Activated CD4-positive, alpha-beta memory T cell treated with anti-CD3 and anti-CD28 coated beads for 36 hours (primary cell): Measurements from ENCODE around the gene ZNF587. TPM values are rescaled to one million over a fixed set of nuclear protein-coding genes. Genes with fewer than 3 reads are reported as not detected.
A peak's percentile ranks its signal among the peaks of the same experiment; 100 is the strongest.
"Not testable (repeated sequence)": the region's sequence is repeated elsewhere in the genome, so short reads cannot be mapped to it uniquely, and the experiment has no call there.

ENCODE experiments used
- CTCF ChIA-PET: fragments of 350-600 bp; sonication (Branson Sonifier 250); formaldehyde crosslinking; loops from one replicate; lab custom pipeline; 2021; ENCODE audit warnings: antibody characterized with exemption, inconsistent platforms; lab: Charles Lee
- POLR2A ChIA-PET: fragments of 350-600 bp; sonication (Branson Sonifier 250); formaldehyde crosslinking; loops from one replicate; lab custom pipeline; 2021; ENCODE audit warnings: antibody characterized with exemption; lab: Charles Lee
- DNase-seq: peaks from one replicate; pipeline ENCODE4 v3.0.0-alpha.2; 2020
- H3K27ac Mint-ChIP-seq: one replicate; pipeline ENCODE4 v1.8.0; 2021; ENCODE audit warnings: mixed read lengths
- H3K27me3 Mint-ChIP-seq: one replicate; pipeline ENCODE4 v1.8.0; 2021; ENCODE audit warnings: mixed read lengths
- H3K36me3 Mint-ChIP-seq: one replicate; pipeline ENCODE4 v1.8.0; 2021; ENCODE audit warnings: mixed read lengths
- H3K4me1 Mint-ChIP-seq: one replicate; pipeline ENCODE4 v1.8.0; 2021; ENCODE audit warnings: low read depth, mixed read lengths
- H3K4me3 Mint-ChIP-seq: one replicate; pipeline ENCODE4 v1.8.0; 2021; ENCODE audit warnings: mild to moderate bottlenecking, mixed read lengths
- H3K9me3 Mint-ChIP-seq: one replicate; pipeline ENCODE4 v1.8.0; 2021; ENCODE audit warnings: mixed read lengths
- intact Hi-C: fragments of 100-400 bp; cut with micrococcal nuclease; formaldehyde crosslinking; loops from one replicate; pipeline ENCODE4 v1.15.1; 2023
- total RNA-seq, 2 experiments: library from RNA; stranded (reverse); gene quantifications; one replicate each; pipeline ENCODE4 v1.2.3, GENCODE V29; 2021

ZNF587 gene
- total RNA-seq, 2 experiments from 2014 or later = 20.9 to 23.9 TPM

DNA sequence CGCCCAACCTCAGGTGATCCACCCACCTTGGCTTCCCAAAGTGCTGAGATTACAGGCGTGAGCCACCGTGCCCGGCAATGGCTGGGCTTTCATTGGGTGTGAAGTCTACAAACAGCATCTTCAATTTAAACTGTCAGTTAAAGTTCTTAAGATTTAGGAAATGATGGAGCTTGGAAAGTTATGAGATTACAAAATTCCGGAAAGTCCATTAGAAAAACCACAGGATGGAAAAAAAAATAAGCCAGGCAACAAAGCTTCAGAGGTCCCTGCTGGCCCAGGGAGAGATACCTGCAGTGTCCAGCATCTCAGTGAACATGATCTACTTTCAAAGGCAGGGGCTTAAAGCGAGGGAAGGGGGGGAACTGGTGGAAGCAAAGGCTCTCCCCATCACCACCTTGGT is 24.1 kb upstream of the ZNF587 start:
- Mint-ChIP-seq H3K27me3 (no peaks in the 10 kb centered on the region), H3K9me3 (peaks cover 2% of the 10 kb centered on the region), H3K36me3 (peaks cover 49% of the 10 kb centered on the region), H3K4me3 (no peak overlapping the region), H3K27ac (no peak overlapping the region), H3K4me1 (peaks cover 43% of the 10 kb centered on the region)
- no peak for DNase-seq
- CTCF ChIA-PET = no interaction called here
- intact Hi-C loops = no loop called here
- POLR2A ChIA-PET = no interaction called here

DNA sequence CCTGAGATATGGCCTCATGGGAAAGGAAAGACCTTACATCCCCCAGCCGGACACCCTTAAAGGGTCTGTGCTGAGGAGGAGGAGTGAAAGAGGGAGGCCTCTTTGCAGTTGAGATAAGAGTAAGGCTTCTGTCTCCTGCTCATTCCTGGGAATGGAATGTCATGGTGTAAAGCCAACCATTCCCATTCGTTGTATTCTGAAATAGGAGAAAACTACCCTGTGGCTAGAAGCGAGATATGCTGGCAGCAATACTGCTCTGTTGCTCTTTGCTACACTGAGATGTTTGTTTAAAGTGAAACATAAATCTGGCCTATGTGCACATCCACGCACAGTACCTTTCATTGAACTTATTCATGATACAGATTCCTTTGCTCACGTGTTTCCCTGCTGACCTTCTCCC is 20.3 kb upstream of the ZNF587 start:
- Mint-ChIP-seq H3K36me3 (peaks cover 32% of the 10 kb centered on the region), H3K27ac (no peak overlapping the region), H3K27me3 (no peaks in the 10 kb centered on the region), H3K9me3 (peaks cover 2% of the 10 kb centered on the region), H3K4me1 (peaks cover 23% of the 10 kb centered on the region), H3K4me3 (no peak overlapping the region)
- CTCF ChIA-PET = interaction anchor here (0.7 to 1.3 kb wide), 2 partner anchors 9 to 21 kb away, joined by 3 read pairs; no protein-coding TSS in a partner anchor
- POLR2A ChIA-PET = no interaction called here
- intact Hi-C loops = no loop called here
- DNase-seq = no peak

DNA sequence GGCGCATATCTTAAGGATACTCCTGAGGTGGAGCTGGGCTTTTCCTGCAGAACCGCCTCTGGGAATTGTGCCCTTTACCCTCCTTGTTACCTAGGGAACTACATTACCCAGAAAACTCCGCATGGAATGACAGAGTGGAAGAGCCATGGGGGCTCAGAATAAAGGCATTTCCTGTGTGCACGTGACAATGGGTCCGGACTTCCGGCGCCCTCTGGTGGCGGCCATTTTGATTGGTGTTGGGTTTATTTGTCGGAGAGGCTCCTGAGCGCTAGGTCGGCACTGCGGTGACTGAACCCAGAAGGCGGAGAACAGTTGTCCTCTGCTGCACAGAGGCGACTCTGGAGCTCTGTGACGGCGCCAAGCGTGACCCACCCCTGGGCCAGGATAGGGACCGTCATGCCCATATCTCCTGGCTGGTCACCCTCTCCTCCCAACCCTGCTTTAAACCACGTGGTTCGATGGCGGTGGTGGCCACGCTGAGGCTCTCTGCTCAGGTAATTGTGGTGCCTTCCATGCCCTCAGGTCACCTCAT is 19.5 kb upstream of the ZNF587 start, which contains the start of gene ZNF587B:
Gene ZNF587B (plus strand): TSS at position 229 of the 532 bp plus-strand sequence. CDS start 230 bp downstream, at position 459.
- Mint-ChIP-seq H3K36me3 (peaks cover 28% of the 10 kb centered on the region), H3K4me1 (peaks cover 19% of the 10 kb centered on the region), H3K27ac (no peak within 1 kb of the TSS), H3K4me3 (no peak within 1 kb of the TSS), H3K9me3 (peaks cover 2% of the 10 kb centered on the region), H3K27me3 (no peaks in the 10 kb centered on the region)
- ChIA-PET CTCF (interaction anchor here (0.7 to 1.3 kb wide), 2 partner anchors 10 to 20 kb away, joined by 3 read pairs; no protein-coding TSS in a partner anchor), POLR2A (no interaction called here)
- peak; percentile 51 for DNase-seq
- intact Hi-C loops = no loop called here

DNA sequence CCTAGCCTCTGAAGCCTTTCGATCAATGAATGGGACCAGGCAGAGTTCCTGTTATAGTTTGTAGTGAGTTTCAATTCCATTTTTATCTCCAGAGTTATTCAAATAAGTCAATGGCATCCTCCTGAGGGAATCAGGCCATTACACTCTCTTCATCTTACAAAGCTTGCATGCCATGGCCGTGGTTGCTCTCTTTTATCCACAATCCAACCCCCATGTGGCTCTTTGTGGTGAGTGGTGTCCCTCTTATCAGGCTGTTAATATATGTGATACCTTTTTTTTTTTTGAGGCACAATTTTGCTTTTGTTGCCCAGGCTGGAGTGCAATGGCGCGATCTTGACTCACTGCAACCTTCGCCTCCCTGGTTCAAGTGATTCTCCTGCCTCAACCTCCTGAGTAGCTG is 12.7 kb upstream of the ZNF587 start:
- H3K27me3 Mint-ChIP-seq, H3K27ac Mint-ChIP-seq, CTCF ChIA-PET, POLR2A ChIA-PET, DNase-seq, H3K4me3 Mint-ChIP-seq, H3K9me3 Mint-ChIP-seq, intact Hi-C loops: not testable (repeated sequence)
- Mint-ChIP-seq H3K4me1 (peaks cover 16% of the 10 kb centered on the region), H3K36me3 (peaks cover 26% of the 10 kb centered on the region)

DNA sequence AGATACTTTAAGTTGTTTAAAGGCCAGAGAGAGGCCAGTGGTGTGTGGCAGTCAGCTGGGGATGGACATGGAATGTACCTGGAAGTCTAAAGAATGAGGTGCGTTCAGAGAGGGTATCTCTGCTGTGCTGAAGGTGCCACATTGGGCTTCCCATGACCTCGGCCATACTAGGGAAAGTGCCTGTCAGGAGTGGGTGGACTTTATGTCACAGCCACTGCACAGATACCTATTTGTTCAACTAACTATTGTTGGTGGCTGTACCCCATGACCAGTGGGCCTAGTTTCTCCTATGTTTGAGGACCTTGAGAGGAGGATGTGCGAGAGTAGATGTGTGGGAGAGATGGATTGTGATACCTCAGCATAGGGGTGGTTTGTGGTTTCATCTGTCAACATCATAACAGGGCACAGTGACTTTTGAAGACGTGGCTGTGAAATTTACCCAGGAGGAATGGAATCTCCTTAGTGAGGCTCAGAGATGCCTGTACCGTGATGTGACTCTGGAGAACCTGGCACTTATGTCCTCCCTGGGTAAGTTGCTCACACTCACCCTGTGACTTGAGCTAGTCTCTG is 11.0 kb upstream of the ZNF587 start:
- CTCF ChIA-PET, H3K9me3 Mint-ChIP-seq, intact Hi-C loops, H3K27me3 Mint-ChIP-seq, DNase-seq, POLR2A ChIA-PET, H3K4me3 Mint-ChIP-seq: not testable (repeated sequence)
- peaks cover 37% of the 10 kb centered on the region for H3K36me3 Mint-ChIP-seq
- H3K27ac Mint-ChIP-seq = peak overlapping the region; percentile 26
- H3K4me1 Mint-ChIP-seq = peaks cover 11% of the 10 kb centered on the region

DNA sequence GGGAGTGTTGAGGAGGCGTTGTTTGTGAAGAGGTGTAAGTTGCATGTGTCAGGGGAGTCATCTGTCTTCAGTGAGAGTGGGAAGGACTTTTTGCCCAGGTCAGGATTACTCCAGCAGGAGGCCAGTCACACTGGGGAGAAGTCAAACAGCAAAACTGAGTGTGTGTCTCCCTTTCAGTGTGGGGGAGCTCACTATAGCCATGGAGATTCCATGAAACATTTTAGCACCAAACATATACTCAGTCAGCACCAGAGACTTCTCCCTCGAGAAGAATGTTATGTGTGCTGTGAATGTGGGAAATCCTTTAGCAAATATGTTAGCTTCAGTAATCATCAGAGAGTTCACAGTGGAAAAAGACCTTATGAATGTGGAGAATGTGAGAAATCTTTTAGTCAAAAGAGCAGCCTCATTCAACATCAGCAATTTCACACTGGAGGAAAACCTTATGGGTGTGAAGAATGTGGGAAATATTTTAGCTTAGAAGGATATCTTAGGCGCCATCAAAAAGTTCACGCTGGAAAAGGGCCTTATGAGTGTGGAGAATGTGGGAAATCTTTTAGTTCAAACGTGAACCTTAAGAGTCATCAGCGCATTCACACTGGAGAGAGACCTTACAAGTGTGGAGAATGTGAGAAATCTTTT is 8.4 kb upstream of the ZNF587 start:
- Mint-ChIP-seq H3K36me3 (peaks cover 50% of the 10 kb centered on the region), H3K4me1 (peaks cover 11% of the 10 kb centered on the region), H3K27me3 (no peaks in the 10 kb centered on the region), H3K27ac (no peak overlapping the region), H3K4me3 (no peak overlapping the region), H3K9me3 (no peaks in the 10 kb centered on the region)
- CTCF ChIA-PET = no interaction called here
- intact Hi-C loops = no loop called here
- POLR2A ChIA-PET = no interaction called here
- DNase-seq = no peak

DNA sequence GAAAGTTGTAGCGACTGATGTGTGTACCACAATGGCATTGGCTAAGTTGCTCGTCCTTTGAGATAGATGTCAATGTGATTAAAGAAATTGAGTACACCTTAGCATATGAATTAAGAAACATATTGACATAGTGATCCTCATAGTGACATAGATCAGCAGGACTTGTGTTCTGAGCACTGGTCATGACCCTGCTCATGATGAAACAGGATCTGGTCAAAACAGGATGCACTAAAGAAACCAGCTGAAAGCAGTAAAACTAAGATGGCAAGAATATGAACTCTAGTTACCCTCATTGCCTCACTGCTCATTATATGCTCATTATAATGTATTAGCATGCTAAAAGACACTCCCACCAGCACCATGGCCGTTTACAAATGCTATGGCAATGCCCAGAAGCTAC is 2.5 kb upstream of the ZNF587 start:
- peaks cover 45% of the 10 kb centered on the region for H3K36me3 Mint-ChIP-seq
- H3K27me3 Mint-ChIP-seq, POLR2A ChIA-PET, H3K4me3 Mint-ChIP-seq, H3K27ac Mint-ChIP-seq, DNase-seq, H3K9me3 Mint-ChIP-seq, CTCF ChIA-PET: not testable (repeated sequence)
- intact Hi-C loops = loop anchor here (5.0 kb wide), 1 partner anchor 35 kb away; the partner anchor contains the start of gene ZNF552
- peaks cover 19% of the 10 kb centered on the region for H3K4me1 Mint-ChIP-seq

DNA sequence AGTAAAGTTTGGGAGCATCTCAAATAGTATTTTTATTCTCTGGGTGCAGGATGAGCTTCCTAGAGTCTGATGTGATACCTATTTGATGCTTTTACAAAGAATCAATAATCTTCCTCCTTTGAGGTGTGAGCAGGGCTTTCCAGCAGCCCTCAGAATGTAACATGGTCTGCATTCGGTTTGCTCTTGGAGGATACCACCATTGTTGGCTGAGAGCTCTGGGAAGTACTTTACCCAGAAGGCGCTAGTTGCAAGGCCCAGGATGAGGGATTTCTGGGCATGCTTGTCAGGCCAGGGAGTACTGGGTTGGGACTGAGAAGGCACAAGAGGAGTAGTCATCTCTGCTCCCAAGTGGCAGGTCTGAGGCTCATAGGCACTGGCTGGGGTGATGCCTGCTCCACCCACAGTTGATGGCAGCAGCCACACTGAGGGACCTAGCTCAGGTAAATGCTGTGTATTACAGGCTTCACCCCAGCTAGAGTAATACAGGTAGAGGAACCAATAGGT is 445 bp upstream of the ZNF587 start:
- Mint-ChIP-seq H3K4me3 (peak overlapping the region; percentile 89), H3K4me1 (peaks cover 19% of the 10 kb centered on the region), H3K36me3 (peaks cover 51% of the 10 kb centered on the region), H3K27ac (peak overlapping the region; percentile 90), H3K9me3 (peaks cover 10% of the 10 kb centered on the region)
- POLR2A ChIA-PET = interaction anchor here (0.6 to 1.5 kb wide), 3 partner anchors 30 to 155 kb away, joined by 3 to 4 read pairs (median 3); no protein-coding TSS in a partner anchor
- CTCF ChIA-PET, H3K27me3 Mint-ChIP-seq, DNase-seq: not testable (repeated sequence)
- intact Hi-C loops = loop anchor here (5.0 kb wide), 1 partner anchor 37 kb away; the partner anchor contains the start of gene ZNF552

DNA sequence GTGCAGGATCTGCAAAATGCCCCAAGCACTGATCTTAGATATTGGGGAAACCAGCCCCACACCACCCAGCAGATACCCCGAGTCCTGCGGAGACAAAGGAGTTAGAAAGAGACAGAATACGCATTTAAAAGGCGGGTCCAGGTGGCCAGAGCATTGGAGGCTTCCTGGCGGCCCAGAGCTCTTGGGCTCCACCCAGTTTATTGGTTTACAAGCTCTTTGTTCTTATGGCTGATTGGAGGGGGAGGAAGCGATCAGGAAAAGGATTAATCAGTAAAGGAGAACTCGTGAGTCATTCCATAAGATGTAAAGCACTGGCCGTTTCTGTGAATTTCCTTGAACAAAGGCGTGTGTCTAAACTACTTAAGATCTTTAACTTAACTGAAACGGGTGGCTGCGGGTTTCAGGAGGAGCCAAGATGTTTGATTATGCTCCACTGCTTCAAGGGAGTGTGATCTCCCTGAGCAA is 926 bp downstream of the ZNF587 start:
- peak; percentile 51 for DNase-seq
- no peaks in the 10 kb centered on the region for H3K27me3 Mint-ChIP-seq
- peaks cover 51% of the 10 kb centered on the region for H3K36me3 Mint-ChIP-seq
- ChIA-PET POLR2A (interaction anchor here (1.5 to 1.6 kb wide), 2 partner anchors 31 to 123 kb away, joined by 3 to 5 read pairs; no protein-coding TSS in a partner anchor), CTCF (interaction anchor here (0.6 kb wide), 1 partner anchor 21 kb away, joined by 3 read pairs; the partner anchor contains the start of gene ZNF587B)
- H3K4me1 Mint-ChIP-seq = peaks cover 19% of the 10 kb centered on the region
- peaks cover 14% of the 10 kb centered on the region for H3K9me3 Mint-ChIP-seq
- peak overlapping the region; percentile 89 for H3K4me3 Mint-ChIP-seq
- intact Hi-C loops = no loop called here
- peak overlapping the region; percentile 90 for H3K27ac Mint-ChIP-seq

DNA sequence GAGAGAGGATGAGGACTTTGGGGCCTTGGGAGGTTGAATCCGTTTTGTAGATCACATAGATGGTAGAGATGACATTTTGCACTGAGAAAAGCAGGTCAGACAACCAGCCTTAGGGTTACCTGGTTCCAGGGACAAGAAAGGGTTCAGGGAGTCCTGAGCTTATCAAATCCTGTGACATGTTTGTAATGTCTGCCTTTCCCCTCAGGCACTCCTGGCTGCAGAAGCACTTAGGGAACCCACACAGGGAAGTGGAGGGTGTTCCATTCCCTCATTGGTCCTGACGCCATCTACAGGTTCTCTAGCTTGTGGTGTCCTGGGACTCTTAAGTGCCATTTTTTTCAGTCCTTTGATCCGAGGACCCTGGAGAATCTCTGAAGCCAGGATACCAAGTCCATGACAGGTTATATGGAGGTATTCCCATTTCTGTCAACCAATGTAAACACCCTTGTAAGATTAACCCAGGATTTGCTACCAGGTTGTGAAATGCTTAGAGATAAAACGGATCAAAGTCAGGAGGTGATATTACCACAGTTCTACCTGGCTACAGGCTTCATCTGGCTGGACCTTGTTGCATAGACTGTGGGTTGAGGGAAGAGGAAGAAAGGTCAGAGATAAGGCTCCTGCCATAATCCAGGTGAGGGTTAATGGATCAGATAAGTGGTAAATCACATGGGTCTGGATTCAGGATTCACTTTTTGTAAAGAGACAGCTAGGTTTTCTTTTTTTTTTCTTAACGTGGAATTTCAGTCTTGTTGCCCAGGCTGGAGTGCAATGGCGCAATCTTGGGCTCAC is 2.3 kb downstream of the ZNF587 start:
- DNase-seq, H3K27me3 Mint-ChIP-seq, H3K4me3 Mint-ChIP-seq, intact Hi-C loops, POLR2A ChIA-PET, H3K27ac Mint-ChIP-seq: not testable (repeated sequence)
- Mint-ChIP-seq H3K36me3 (peaks cover 62% of the 10 kb centered on the region), H3K9me3 (peaks cover 23% of the 10 kb centered on the region), H3K4me1 (peaks cover 19% of the 10 kb centered on the region)
- CTCF ChIA-PET = interaction anchor here (1.4 kb wide), 1 partner anchor 33 kb away, joined by 6 read pairs; no protein-coding TSS in a partner anchor

DNA sequence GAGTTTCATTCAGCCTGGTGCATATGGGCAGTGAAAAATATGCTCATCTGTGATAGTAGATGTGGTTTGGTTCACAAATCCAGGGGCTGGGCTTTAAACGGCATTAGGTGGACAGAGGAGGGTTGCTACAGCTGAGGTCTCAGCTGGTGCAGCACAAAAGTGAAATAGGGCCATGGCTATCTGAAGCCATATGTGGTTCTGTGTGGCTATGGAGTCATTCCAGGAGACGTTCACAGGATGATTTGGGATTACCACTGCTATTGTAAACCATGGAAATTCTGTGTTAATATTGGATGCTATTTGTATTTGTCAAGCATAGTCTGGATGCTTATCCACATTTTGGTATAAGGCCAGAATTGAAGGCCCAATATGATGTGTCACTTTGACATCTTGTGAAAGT is 4.5 kb downstream of the ZNF587 start:
- Mint-ChIP-seq H3K9me3 (peaks cover 28% of the 10 kb centered on the region), H3K36me3 (peaks cover 76% of the 10 kb centered on the region), H3K4me1 (peaks cover 19% of the 10 kb centered on the region)
- H3K27me3 Mint-ChIP-seq, CTCF ChIA-PET, H3K4me3 Mint-ChIP-seq, H3K27ac Mint-ChIP-seq, POLR2A ChIA-PET, intact Hi-C loops, DNase-seq: not testable (repeated sequence)
